Ovary (tissue), 3 donors: Measurements from ENCODE around the gene ARRB2.

ENCODE experiments used
- CTCF ChIP-seq, 3 donors: fragments of 450-650 bp in 2 of 3; fragments of 200-600 bp in 1 of 3; IDR thresholded peaks; one replicate each; pipeline versions ENCODE4 v1.5.1 to v1.8.0; 2016 to 2022; ENCODE audit warnings: antibody characterized with exemption in 3 of 3, mild to moderate bottlenecking in 1 of 3
- EP300 ChIP-seq: sonication (generic); formaldehyde crosslinking; IDR thresholded peaks from one replicate; pipeline ENCODE4 v1.6.1; 2017; ENCODE audit warnings: antibody characterized with exemption
- POLR2A ChIP-seq: fragments of 450-650 bp; IDR thresholded peaks from one replicate; pipeline ENCODE4 v1.6.1; 2017; ENCODE audit warnings: antibody characterized with exemption, mild to moderate bottlenecking, moderate library complexity
- donor health status: DM: no; HTN: no; CAD: no.

- TF ChIP-seq CTCF (IDR thresholded peaks at IDR 0.05) (no peak), POLR2A (no peak), EP300 (no peak)
Observed at GRCh38 chr17:4721203-4722135, 11.0 kb downstream of the ARRB2 start.
